ENCODE measurements around the gene TRIM71.
"Not testable (repeated sequence)": the region's sequence is repeated elsewhere in the genome, so short reads cannot be mapped to it uniquely, and the experiment has no call there.

Gene TRIM71

DNA sequence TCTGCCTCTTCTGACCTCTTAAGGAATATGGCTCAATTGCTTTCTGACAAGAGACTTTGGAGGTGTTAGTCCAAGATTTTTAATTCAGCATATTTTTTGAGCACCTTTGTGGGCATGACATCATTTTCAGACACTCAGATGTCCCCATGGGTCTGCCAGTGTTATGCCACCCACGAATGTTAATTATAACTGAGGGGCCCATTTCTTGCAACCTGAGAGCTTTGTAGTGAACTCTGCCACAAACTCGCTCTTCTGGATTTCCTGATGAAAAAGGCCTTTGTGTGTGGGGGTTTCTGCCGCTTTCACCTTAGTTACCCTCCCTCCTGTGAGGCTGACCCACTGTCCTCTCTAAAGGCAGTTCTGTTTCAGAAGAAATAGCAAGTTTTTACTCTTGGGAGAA, 69.1 kb downstream of the TRIM71 start:
- H3K4me3 ChIP-seq (ENCODE audit: low read depth, low read length) = no peak overlapping the region

DNA sequence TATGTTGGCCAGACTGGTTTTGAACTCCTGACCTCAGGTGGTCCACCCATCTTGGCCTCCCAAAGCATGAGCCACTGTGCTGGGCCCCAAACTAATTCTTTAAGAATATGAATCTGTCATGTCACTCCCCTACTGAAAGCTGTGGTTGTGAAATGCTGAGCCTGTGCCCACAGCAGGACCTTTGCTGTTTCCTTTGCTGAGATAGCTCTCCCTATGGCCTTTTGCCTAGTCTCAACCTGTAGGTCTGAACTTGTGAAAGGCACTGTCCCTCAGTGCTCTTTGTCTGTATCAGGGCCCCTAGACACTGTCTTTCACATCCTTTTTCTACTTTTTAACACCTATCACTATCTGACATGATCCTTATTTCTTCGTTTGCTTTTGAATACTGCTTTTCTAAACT, 70.9 kb downstream of the TRIM71 start:
- no peak overlapping the region for H3K4me3 ChIP-seq (ENCODE audit: low read depth, low read length)

DNA sequence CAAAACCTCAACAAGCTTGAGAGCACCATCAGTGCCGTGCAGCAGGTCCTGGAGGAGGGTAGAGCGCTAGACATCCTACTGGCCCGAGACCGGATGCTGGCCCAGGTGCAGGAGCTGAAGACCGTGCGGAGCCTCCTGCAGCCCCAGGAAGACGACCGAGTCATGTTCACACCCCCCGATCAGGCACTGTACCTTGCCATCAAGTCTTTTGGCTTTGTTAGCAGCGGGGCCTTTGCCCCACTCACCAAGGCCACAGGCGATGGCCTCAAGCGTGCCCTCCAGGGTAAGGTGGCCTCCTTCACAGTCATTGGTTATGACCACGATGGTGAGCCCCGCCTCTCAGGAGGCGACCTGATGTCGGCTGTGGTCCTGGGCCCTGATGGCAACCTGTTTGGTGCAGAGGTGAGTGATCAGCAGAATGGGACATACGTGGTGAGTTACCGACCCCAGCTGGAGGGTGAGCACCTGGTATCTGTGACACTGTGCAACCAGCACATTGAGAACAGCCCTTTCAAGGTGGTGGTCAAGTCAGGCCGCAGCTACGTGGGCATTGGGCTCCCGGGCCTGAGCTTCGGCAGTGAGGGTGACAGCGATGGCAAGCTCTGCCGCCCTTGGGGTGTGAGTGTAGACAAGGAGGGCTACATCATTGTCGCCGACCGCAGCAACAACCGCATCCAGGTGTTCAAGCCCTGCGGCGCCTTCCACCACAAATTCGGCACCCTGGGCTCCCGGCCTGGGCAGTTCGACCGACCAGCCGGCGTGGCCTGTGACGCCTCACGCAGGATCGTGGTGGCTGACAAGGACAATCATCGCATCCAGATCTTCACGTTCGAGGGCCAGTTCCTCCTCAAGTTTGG, 72.9 kb downstream of the TRIM71 start:
- H3K4me3 ChIP-seq (ENCODE audit: low read depth, low read length) = no peak overlapping the region

DNA sequence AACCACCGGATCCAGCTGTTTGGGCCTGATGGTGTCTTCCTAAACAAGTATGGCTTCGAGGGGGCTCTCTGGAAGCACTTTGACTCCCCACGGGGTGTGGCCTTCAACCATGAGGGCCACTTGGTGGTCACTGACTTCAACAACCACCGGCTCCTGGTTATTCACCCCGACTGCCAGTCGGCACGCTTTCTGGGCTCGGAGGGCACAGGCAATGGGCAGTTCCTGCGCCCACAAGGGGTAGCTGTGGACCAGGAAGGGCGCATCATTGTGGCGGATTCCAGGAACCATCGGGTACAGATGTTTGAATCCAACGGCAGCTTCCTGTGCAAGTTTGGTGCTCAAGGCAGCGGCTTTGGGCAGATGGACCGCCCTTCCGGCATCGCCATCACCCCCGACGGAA, 73.6 kb downstream of the TRIM71 start:
- no peak overlapping the region for H3K4me3 ChIP-seq (ENCODE audit: low read depth, low read length)

DNA sequence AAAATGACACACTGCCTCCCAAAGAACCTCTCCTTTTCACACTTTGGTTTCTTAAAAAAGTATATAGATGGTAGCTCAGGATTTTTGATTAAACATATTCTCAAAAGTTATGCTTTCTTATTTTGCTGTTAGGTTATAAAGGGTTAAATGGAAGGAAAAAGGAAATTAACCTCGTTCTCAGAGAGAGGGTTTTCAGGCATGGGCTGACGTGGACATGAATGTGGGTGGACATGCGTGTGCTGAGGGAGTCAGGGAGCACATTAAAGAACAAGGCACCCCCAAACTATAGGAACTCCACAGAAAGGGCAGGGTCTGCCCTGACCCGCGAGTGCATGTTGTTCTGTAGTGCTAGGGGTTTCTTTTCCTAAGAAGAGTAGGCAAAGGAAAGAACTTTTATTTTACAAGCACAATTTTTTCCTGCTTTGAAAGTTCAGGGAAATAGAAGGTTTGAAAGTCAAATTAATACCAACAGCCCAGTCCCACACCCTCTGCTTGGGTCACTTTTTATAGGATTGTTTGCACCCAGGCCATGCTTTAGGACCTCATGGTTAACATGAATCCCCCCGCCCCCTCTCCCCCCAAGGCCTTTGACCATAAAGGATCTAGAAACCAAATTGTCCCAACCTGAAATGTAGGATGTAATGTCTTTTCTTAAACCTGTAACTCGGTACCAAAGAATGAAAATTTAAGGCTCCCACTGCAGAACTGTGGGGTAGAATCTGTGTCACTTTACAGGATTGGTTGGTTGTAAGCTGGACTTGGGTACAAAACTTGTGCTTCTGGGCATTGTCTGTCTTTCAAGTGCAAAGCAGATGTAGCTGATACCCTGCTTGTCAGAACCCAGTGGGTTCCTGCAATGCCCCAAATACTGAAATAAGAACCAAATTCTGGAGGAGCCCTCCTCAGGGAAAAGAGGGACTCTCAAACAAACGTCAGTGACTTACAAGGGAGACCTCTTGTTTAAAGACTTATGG, 75.1 kb downstream of the TRIM71 start:
- H3K4me3 ChIP-seq (ENCODE audit: low read depth, low read length) = no peak overlapping the region

DNA sequence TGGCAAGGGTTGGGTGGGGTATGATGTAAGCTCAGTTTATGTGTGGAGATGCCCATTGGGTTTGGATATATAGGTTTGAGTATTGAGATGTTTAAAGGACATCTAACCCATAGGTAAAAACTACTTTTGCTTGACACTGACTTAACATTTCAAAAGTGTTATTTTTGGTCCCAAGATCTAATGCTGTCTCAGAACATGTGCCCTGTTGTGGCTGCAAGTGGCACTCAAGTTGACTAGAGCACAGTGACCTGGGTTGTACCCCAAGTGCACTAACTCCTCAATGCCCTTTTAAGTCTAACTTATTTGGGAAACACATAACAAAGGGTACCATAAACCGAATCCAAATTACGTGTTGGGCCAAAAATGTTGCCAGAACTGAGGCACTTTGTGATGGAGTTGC, 77.2 kb downstream of the TRIM71 start:
- H3K4me3 ChIP-seq (ENCODE audit: low read depth, low read length) = no peak overlapping the region

DNA sequence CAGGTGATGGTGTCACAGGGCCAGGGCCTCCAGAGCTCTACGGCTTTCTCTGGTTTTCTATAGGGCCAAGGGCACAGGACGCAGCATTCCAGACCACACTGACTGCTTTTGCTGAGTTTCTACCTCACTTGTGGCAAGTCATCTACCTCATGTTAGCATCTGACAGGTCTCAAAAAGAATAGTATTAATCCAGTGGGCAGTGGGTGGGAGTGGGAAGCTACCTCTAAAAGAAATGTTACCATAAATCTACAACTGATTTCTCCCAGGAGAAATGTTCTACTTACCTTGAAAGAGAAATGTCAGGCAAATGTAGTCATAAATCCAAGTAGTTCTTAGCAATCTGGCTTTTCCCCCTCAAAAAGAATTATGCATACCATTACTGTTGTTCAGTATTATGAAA, 77.9 kb downstream of the TRIM71 start:
- no peak overlapping the region for H3K4me3 ChIP-seq (ENCODE audit: low read depth, low read length)

DNA sequence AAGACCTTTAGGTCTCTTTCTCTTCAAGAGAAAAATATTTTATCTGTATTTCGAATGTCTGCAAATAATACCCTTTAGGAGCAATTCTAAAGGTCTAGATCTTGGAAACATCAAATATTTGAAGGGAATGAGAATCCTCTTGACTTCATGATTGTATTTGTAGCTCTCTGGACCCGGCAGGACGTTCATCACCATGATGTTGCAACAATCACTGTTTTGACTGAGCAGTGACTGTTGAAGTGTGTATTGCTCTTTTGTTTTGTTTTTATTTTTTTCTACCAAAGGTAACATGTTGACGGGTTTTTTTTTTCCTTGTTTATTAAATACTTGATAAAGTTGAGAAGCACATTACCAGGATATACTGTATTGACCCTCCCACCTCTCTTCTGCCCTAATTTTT, 78.3 kb downstream of the TRIM71 start:
- H3K4me3 ChIP-seq (ENCODE audit: low read depth, low read length) = no peak overlapping the region

DNA sequence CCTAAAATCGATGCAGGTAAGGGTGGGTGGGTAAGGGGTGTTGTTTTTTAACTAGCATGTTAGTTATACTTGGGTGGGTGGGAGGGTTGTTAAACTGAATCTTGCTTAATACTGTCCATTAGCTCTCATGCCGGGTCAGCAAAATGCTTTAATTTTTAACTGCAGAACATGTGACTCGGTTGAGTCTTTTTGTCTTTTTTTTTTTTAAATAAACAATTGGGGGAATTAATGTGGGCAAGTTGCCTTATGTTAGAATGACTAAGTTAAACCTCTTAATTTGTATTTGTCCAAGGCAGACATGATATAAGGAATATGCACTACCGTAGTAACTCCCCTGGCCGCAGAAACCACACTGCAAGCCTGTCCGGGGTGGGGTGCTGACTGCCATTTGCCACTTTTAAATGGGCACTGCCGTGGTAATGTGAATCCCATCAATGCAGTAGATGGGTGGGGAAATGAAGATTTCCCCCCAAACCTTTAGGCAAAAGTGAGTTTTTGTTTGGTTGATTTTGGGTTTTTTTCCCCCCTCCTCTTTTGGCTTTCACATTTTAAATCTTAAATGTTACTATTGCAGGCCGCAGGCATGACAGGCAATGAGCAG, 79.3 kb downstream of the TRIM71 start:
- H3K4me3 ChIP-seq (ENCODE audit: low read depth, low read length) = no peak overlapping the region

DNA sequence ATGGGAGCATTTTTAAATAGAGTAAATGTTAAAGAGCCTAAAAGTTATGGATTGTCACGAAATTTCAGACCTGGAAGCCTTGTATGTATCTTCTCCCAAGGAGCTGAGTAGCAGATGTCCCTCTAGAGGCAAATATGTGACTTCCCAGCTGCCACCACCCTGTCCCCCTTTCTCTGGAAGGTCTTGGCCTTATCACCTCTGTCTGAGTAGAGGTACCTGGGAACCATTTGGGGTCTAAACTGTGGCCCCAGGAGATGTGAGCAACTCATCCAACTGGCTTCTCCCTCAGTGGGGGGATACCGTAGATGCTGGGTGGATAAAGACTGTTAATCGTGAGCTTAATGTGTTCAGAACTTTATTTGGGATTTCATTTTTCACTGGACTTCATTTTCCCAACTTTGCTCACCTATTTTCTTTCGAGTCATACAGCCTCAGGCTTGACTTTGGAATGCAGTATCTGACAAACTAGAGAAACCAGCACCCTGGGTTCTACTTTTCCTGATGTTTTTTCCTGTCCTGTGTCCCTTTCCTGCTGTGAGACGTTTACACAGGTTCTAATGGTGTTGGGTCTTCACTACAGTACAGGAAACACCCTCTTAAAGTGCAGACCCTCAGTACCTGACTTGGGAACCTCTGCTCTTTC, 80.3 kb downstream of the TRIM71 start:
- no peak overlapping the region for H3K4me3 ChIP-seq (ENCODE audit: low read depth, low read length)

DNA sequence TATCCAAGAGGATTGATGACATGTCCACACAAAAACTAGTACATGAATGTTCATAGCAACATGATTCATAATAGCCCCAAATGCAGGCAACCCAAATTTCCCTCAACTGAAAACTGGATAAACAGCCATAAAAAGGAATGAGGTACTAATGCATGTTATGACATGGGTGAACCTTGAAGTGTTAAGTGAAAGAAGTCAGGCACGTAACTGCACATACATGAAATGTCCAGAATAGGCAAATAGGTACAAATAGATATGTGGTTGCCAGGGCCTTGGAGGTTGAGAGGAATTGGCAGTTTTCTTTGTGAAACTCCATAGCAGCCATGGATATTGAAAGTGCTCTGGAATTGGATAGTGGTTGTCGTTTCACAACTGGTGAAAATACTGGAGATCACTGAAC, 81.5 kb downstream of the TRIM71 start:
- no peak overlapping the region for H3K4me3 ChIP-seq (ENCODE audit: low read depth, low read length)

DNA sequence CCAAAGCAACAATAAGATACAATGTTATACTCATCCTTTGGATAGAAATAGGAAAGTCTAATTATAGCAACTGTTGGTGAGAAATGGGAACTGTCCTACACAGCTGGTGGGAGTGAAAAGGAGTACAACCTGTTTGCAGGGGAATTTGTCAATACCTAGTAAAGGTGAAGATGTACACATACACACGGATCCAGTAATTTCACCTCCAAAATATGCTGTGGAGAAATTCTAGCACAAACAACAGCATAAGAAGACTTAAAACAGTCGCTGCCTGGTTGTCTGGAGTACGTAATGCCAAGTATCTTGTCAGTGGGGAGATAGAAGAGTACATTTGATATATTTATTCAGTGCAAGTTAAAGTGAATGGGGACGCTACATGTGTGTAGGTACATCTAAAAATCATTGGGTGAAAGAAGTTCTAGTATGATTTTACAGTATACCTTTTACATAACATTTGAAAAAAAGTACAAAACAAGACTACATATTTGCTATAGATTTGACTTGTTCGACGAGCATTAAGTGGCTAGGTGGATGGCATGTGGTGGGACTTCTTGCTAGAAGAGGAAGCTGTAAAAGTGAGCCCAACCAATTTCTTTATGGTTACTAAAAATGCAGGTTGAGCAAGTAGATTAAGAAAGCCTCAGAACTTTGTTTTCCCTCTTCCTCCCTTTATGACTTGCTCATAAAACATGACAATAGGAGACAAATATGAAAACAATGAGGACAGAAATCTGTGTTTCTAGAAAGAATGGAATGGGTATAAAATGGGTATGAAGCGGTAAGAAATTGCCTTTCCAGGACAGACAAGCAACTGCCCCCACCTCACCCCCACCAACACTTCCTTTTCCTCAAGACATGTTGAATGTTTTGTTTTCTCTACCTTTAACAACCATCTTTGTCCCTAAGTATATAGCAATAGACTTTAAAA, 83.5 kb downstream of the TRIM71 start:
- no peak overlapping the region for H3K4me3 ChIP-seq (ENCODE audit: low read depth, low read length)

DNA sequence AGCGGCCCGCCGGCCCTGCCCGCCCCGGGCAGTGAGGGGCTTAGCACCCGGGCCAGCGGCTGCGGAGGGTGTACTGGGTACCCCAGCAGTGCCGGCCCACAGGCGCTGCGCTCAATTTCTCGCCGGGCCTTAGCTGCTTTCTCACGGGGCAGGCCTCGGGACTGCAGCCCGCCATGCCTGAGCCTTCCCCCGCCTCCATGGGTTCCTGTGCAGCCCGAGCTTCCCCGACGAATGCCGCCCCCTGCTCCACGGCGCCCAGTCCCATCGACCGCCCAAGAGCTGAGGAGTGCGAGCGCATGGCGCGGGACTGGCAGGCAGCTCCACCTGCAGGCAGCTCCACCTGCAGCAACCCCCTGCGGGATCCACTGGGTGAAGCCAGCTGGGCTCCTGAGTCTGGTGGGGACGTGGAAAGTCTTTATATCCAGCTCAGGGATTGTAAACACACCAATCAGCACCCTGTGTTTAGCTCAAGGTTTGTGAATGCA, 85.1 kb downstream of the TRIM71 start:
- H3K4me3 ChIP-seq (ENCODE audit: low read depth, low read length) = not testable (repeated sequence)

DNA sequence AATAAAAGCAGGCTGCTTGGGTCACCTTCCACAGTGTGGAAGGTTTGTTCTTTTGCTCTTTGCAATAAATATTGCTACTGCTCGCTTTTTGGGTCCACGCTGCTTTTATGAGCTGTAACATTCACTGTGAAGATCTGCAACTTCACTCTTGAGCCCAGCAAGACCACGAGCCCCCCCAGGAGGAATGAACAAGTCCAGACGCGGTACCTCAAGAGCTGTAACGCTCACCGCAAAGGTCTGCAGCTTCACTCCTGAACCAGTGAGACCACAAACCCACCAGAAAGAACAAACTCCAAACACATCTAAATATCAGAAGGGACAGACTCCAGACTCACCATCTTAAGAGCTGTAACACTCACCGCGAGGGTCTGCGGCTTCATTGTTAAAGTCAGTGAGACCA, 86.2 kb downstream of the TRIM71 start:
- H3K4me3 ChIP-seq (ENCODE audit: low read depth, low read length) = no peak overlapping the region

DNA sequence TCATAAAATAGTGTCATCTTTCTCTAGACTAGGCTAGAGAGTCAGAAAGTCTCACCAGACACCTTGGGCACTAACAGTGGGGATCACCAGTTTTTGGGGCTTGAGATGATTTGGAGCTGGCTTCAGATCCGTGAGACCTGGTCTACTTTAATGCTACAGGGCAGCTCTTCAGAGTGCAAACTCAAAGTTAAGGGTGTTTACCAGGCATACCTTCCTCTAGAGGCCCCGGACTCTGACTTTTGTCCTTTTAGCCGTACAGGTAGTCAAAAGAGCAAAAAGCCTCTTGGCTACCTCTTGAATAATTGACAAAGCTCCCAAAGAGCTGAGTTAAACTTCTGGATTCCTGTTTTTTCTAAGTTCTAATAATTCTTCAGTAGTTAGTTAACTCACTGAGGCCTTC, 92.2 kb downstream of the TRIM71 start:
- H3K4me3 ChIP-seq (ENCODE audit: low read depth, low read length) = no peak overlapping the region

DNA sequence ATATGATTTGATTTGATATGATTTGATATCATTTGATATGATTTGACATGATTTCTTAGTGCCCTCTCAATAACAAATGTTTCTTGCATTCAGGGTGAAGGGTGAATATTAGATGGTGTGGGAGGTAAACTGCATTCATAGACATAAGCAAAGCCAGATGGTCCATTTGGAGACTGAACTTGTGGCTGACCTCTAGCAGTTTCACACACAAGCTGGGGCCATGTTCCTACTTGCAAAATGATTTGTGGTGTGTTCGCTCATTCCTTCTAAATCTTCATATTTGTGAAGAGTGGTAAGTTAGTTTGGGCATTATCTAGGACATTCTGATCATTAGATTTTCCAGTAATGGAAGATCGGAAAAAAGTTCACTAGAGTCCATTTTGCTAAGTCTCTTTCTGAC, 93.2 kb downstream of the TRIM71 start:
- H3K4me3 ChIP-seq (ENCODE audit: low read depth, low read length) = no peak overlapping the region

DNA sequence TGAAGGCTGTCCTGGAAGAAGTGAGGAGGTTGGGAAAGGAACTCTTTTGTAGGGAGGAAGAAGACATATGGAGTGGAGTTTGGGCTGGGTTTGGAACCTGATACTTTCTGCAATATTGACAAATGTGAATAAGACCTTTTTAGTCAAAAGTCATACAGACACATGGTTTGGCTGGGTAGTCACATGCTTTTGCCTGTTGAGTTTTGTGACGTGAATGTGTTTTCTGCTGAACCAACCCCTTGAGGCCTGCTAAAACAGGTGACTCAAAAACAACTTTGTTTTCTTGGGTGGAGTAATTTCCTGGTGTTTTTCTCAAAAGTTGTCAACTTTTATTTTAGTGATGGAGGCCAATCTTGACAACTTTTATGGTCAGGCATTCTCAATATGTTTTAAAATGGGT, 94.2 kb downstream of the TRIM71 start:
- H3K4me3 ChIP-seq (ENCODE audit: low read depth, low read length) = no peak overlapping the region

DNA sequence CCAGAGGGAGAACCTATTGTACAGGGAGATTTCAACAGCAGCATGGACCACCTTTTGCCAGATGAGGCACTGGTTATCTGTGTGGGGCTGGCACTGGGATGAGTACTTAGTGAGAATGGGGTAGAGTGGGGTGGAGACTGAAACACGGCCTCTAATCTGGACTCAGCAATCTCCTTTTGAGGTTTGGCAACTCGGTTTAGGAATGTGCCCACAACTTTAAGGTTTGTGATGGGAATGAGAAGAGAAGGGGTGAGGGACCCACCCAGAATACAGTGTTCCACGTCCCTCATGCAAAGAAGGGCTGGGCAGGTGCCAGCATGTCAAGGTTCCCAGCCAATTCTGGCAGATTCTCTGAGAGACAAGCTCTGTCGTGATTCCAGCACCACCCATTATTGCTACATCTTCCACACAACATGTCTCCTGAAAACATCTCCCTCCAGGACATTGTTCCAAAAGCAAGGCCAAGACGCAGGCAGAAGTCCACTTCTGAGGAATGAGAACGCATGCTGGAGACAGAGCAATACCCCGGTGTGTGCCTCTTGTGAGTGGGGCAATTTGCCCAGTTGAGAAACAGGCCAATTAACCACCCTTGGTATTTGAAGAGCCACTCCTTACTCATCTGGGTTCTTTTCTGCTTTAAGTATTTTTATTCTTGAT, 96.1 kb downstream of the TRIM71 start:
- no peak overlapping the region for H3K4me3 ChIP-seq (ENCODE audit: low read depth, low read length)

DNA sequence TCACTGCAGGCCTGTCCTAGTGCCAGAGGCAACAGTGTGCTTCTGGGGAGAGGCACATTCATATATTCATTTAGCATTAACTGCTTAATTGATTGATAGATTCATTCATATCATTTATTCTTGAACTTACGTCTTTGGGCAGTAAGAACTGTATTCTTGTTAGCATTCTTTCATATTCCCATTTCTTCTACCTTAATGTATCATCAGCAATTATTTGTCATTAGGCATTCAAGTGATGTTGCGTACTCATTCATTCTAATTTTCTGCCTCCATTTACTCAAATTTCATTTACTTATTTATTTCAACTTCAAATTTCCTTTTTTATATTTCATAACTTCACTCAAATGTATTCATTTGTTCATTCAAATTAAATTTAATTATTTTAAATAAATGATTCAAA, 102.1 kb downstream of the TRIM71 start:
- no peak overlapping the region for H3K4me3 ChIP-seq (ENCODE audit: low read depth, low read length)
